Measurements from ENCODE around the gene KICS2. TPM values are rescaled to one million over a fixed set of nuclear protein-coding genes. Genes with fewer than 3 reads are reported as not detected.
A peak's percentile ranks its signal among the peaks of the same experiment; 100 is the strongest.

Gene KICS2
- total and polyA plus RNA-seq, 10 donors, result 6.6 to 26.2 (median 13.7) TPM

GRCh38 chr12:64265839-64266238 is 43.7 kb upstream of the KICS2 start:
- 73 to 88% (median 76%) methylated on average over 2 of the region's 2 CpGs for WGBS, 5 donors
- Histone ChIP-seq H3K4me1 (no peaks in the 10 kb centered on the region), H3K9me3 (no peaks in the 10 kb centered on the region), H3K27me3 (replicated peaks in 1 of 7) (no peaks in the 10 kb centered on the region), H3K4me3 (no peak overlapping the region), H3K36me3 (no peaks in the 10 kb centered on the region), H3K27ac (no peak overlapping the region)
- intact Hi-C loops (cut with DNase I; ENCODE audit: low total_unique reads), result no loop called here
- TF ChIP-seq CTCF (IDR thresholded peaks at IDR 0.05 in 8 of 11, conservative IDR thresholded peaks at IDR 0.05 in 3 of 11), result no peak
- no peak for TF ChIP-seq POLR2A (IDR thresholded peaks at IDR 0.05)
- no peak for TF ChIP-seq POLR2AphosphoS5 (IDR thresholded peaks at IDR 0.05)
- DNase-seq, result no peak

- DNase-seq, result no peak
- H3K36me3 ChIP-seq, result no peaks in the 10 kb centered on the region
These were observed 39.7 kb upstream of the KICS2 start for GRCh38 chr12:64261813-64262212.

GRCh38 chr12:64258576-64258975 is 36.5 kb upstream of the KICS2 start:
- Histone ChIP-seq H3K4me1 (peaks cover 0 to 9% (median 0%) of the 10 kb centered on the region in 6 donors), H3K4me3 (no peak overlapping the region), H3K27ac (no peak overlapping the region), H3K36me3 (no peaks in the 10 kb centered on the region), H3K27me3 (replicated peaks in 1 of 7) (no peaks in the 10 kb centered on the region), H3K9me3 (no peaks in the 10 kb centered on the region)
- intact Hi-C loops (cut with DNase I; ENCODE audit: low total_unique reads), result loop anchor here (5.0 to 10.0 kb wide), 2 partner anchors 416 to 594 kb away; partner anchors contain the start of genes DPY19L2 and SRGAP1
- no peak for DNase-seq
- TF ChIP-seq POLR2AphosphoS5 (IDR thresholded peaks at IDR 0.05), result no peak
- no peak for TF ChIP-seq POLR2A (IDR thresholded peaks at IDR 0.05)
- no peak for TF ChIP-seq CTCF (IDR thresholded peaks at IDR 0.05 in 8 of 11, conservative IDR thresholded peaks at IDR 0.05 in 3 of 11)
- 50 to 70% (median 51%) methylated on average over 3 of the region's 3 CpGs for WGBS, 5 donors

More at GRCh38 chr12:64261813-64262212, 39.7 kb upstream of the KICS2 start:
- Histone ChIP-seq H3K9me3 (no peaks in the 10 kb centered on the region), H3K27ac (no peak overlapping the region), H3K27me3 (replicated peaks in 1 of 7) (no peaks in the 10 kb centered on the region), H3K4me1 (no peaks in the 10 kb centered on the region), H3K4me3 (no peak overlapping the region)
- WGBS, 5 donors, result 83 to 93% (median 91%) methylated on average over 5 of the region's 5 CpGs
- TF ChIP-seq CTCF (IDR thresholded peaks at IDR 0.05 in 8 of 11, conservative IDR thresholded peaks at IDR 0.05 in 3 of 11) (no peak), POLR2A (IDR thresholded peaks at IDR 0.05) (no peak), POLR2AphosphoS5 (IDR thresholded peaks at IDR 0.05) (no peak)
- intact Hi-C loops (cut with DNase I; ENCODE audit: low total_unique reads), result no loop called here

DNA sequence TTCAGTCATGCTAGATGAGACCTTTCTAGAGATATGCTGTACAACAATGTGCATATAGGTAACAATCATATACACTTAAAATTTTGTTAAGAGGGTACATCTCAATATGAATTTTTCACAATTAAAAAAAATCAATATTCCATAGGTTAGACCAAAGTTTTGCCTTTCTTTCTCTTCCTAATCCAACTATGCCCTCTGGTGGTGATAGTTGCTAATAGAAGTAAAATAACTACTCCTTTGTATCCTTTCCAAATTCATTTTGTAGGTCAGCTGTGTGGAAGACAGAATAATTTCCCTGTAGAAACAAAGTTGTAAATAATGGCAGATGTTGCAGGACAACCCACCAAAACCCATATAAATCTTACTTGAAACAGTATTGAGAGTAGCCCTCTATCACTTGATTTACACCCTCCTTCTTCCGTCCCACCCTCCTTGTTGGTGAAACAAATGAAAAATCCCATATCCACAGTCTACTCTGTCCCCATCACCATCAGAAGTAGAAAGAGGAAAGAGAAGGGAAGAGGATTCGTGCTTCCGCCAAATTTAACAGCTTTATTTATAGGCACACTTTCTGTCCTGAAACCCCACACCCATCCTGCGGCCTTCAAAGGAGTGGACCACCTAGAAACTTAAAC is 34.2 kb upstream of the KICS2 start:
- Histone ChIP-seq H3K36me3 (no peaks in the 10 kb centered on the region), H3K27ac (no peak overlapping the region), H3K9me3 (no peaks in the 10 kb centered on the region), H3K4me3 (no peak overlapping the region), H3K27me3 (replicated peaks in 1 of 7) (no peaks in the 10 kb centered on the region), H3K4me1 (peaks cover 0 to 16% (median 0%) of the 10 kb centered on the region in 6 donors)
- no peak for TF ChIP-seq POLR2A (IDR thresholded peaks at IDR 0.05)
- TF ChIP-seq POLR2AphosphoS5 (IDR thresholded peaks at IDR 0.05), result no peak
- TF ChIP-seq CTCF (IDR thresholded peaks at IDR 0.05 in 8 of 11, conservative IDR thresholded peaks at IDR 0.05 in 3 of 11), result peak in 10 of 11 experiments; percentile 38 to 71 (median 65)
- intact Hi-C loops (cut with DNase I; ENCODE audit: low total_unique reads), result loop anchor here (5.0 to 10.0 kb wide), 2 partner anchors 414 to 591 kb away; partner anchors contain the start of genes DPY19L2 and SRGAP1
- DNase-seq, result no peak
- 62 to 76% (median 68%) methylated on average over 4 of the region's 4 CpGs for WGBS, 5 donors

Data from spleen (tissue), 11 donors.